NCI-H2196 (cell line): ENCODE measurements around the gene FBXW5.

Source experiments
- DNase-seq: peaks from one replicate; lab custom pipeline; 2025; ENCODE audit not compliant: unreplicated experiment; lab: John Stamatoyannopoulos, UW

The FBXW5 gene

DNA sequence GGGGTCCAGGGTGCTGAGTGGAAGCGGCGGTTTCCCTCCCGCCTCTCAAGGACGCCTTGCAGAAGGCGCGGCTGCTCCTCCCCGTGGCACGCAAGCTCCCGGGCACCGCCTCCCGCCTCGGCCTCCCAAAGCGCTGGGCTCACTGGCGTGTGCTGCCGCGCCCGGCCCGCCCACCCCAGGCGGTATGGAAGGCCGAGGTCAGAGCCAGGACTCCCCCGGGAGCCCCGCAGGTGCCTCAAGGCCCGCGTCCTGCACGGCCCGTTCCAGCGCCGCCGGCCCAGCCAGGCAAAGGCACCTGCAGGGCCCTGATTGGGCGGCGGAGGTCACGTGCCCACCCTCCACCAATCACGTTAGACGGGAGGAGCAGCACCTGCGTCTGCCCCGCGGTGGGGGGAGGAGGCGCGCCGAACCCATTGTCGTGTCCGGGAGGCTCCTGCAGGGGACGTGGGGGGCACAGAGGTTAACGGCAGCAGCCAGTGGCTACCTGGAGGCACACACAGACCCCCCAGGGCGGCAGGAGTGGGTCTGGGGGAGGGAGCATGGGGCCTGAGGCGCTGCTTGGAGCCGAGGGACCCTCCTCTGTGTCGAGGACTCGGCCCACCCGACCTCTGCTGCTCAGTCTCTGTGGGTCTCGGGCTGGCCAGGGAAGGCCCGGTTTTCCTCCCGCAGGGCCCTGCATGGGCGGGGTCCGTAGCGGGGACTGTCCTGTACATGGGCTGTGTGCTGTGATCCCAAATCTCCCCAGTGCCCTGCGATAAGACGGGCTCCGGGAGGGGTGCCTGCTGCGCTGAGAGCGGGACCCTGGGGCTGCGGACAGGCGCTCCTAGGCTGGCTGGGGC is 5.5 kb upstream of the FBXW5 start:
- DNase-seq: peak; percentile 91

- DNase-seq: peak; percentile 46
Measured at GRCh38 chr9:136949239-136949816, 4.8 kb upstream of the FBXW5 start.

DNA sequence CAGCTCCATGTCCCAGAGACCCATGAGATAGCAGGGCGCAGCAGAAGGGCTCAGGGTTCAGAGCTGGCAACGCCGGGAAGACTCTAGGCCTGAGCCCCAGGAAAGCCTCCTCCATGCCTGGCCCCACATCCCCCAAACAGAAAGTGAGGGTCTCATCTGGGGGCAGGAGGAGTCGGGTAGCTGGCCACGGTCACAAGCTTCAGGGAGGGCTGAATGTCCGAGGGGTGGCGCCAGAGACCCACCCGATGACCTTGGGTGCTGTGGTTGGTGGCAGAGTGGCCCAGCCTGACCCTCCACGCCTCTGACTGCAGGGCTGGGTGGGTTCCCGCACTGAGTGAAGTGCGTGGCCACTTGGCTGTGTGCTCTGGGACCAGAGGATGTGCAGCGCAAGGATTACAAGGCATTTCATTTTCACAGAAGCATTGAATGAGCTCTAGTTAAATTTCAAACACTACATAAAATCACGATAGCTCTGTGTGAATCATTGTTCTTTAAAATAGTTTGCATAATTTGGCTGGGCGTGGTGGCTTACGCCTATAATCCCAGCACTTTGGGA is 3.5 kb upstream of the FBXW5 start:
- no peak for DNase-seq

DNA sequence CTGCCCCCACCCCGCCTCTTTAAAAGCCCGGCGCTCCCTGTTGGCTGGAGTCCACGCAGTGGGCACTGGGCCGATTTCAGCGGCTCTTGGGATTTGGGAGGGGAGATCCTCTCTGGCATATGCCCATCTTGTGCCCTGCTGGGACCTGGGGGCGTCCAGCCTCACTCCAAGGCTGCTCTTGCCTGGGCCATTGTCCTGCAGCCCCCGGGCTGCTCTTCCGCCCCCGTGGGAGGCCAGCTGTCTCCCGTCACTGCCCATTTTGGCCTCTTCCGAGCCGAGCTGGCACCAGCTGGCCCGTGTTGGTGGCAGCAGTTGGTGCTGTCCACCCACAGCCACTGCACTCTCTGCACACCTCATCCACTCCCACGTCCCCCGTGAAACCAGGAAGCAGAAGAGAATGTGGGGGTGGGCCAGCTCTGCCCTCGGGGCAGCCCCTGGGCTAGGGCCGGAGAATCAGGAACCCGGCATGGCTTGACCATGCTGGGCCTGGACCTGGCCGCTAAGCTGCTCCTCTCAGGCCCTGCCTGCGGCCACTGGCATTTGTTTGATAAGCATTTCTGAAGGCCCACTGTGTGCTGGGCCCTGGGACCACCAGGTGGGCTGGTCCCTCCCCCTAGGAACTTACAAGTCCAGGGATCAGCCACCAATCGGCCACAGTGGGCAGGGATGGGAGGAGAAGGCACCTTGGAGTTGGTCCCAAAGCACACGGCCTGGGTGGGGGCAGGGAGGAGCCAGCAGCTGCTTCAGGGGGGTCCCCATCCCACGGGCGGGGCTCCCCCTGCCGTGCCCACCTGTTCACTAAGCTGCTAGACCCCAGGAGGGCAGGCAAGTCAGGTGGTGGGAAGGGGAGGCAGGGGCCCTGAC is 2.7 kb upstream of the FBXW5 start:
- no peak for DNase-seq

GRCh38 chr9:136946228-136947027 is 1.9 kb upstream of the FBXW5 start:
- no peak for DNase-seq

DNA sequence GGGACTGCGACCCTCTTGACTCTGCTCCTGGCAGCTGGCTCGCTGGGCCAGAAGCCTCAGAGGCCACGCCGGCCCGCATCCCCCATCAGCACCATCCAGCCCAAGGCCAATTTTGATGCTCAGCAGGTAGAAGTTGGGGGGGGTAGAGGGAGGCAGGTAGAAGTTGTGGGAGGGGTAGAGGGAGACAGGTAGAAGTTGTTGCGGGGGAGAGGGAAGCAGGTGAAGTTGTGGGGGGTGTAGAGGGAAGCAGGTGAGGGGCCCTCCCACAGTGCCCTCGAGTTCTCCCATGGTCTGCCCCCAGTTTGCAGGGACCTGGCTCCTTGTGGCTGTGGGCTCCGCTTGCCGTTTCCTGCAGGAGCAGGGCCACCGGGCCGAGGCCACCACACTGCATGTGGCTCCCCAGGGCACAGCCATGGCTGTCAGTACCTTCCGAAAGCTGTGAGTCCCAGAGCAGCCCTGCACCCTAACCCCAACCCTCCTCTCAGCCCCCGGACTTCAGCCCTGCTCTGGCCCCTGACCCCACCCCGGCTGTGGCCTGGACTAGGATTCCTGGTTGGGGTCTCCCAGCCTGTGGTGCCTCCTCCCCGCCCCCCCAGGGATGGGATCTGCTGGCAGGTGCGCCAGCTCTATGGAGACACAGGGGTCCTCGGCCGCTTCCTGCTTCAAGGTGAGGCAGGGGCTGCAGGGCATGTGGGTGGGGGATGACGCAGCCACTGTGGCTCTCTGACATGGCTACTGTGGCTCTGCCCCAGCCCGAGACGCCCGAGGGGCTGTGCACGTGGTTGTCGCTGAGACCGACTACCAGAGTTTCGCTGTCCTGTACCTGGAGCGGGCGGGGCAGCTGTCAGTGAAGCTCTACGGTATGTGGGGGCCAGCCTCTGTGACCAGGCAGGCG is 1.0 kb upstream of the FBXW5 start:
- DNase-seq: no peak

GRCh38 chr9:136944212-136944518 is 373 bp downstream of the FBXW5 start:
- no peak for DNase-seq

- no peak for DNase-seq
Measured at GRCh38 chr9:136943291-136944211, 987 bp downstream of the FBXW5 start.

DNA sequence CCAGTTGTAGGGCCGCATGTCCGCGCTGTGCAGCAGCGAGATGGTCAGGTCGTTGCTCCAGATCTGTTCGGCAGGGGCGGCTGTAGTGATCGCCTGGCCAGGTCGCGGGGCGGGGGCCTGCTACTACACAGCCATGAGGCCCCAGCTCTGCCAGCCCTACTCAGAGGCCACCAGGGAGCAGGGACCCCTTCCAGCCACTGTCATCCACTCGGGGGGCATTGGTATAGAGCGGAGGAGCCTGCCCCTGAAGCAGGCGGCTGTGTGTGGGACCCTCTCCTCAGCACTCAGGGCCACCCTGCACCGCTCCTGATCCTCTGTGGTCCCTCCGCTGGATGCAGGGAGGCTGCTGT is 1.7 kb downstream of the FBXW5 start:
- DNase-seq: no peak

- DNase-seq: no peak
Measured at GRCh38 chr9:136942112-136942880, 2.2 kb downstream of the FBXW5 start.

DNA sequence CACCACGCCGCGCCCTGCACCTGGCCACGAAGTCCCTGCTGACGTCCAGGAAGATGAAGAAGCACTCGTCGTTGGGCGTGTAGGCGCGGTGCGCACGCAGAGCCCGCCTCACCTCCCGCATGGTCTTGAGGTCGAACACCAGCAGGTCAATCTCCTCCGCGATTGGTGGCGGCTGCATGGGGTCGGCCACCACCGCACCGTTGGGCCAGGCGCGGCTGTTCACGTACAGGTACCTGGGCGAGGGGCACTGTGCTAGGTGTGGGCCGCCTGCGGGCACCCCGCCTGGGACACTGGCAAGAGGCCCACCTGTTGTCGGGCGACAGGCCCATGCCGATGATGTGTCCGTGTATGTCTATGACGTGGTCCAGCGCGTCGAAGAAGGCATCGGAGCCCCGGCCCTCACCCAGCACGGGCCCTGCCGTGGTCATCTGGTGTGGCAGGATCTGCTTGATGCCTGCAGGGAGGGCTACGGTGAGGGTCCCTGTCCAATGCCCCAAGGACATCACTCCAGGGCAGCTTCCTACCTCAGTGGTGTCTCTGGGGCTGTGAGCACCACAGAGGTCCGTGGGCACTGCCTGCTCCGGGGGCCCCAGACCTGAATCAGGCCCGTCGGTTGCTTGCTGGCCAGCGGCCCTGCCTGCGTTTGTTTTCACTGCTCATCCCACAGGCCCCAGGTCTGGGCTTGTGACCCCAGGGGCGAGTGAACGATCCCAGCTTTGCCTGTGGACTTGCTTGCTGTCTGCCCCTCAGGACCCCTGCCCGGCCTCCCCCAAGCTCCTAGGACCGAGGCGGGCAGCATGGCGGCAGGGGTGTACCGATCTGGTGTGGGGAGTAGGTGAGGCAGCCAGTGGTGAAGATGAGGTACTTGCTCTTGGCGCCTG is 3.1 kb downstream of the FBXW5 start:
- DNase-seq: no peak

- DNase-seq: no peak
Measured at GRCh38 chr9:136940526-136941230, 3.9 kb downstream of the FBXW5 start.

DNA sequence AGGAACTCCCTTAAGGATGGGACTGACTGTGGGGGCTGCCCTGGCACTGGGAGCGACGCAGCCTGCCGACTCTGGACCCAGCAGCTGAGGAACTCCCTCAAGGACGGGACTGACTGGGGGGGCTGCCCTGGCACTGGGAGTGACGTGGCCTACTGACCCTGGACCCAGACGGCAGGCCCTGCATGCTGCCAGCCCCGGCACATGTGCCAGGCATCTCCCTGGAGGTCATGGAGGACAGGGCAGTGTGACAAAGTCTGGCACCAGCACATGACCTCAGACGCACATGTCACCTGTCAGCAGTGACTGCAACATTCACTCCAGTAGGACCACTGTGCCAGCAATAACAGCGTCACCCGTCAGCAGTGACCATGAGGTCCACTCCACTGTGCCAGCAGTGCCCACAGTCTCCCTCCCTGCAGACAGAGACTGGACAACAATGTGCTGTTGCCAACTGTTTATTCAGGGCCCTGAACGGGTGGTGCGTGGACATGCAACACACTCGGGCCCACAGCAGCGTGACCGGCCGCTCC is 4.5 kb downstream of the FBXW5 start:
- no peak for DNase-seq

- DNase-seq: no peak
Measured at GRCh38 chr9:136939431-136939995, 5.0 kb downstream of the FBXW5 start.

- no peak for DNase-seq
Measured at GRCh38 chr9:136937186-136938001, 7.1 kb downstream of the FBXW5 start.
